T-helper 2 cell treated with Interferon-gamma antibody and Interleukin-4, amounts not matched to agents 5 μg/mL and 100 μg/mL, for 36 hours (primary cell): ENCODE data around the gene TGFBR1.

ENCODE experiments used
- DNase-seq: peaks from one replicate; pipeline ENCODE4 v3.0.0; 2021; ENCODE audit warnings: low spot score
- H3K27ac Mint-ChIP-seq: one replicate; pipeline ENCODE4 v1.8.0; 2021; ENCODE audit warnings: mild to moderate bottlenecking, mixed read lengths
- H3K27me3 Mint-ChIP-seq: one replicate; pipeline ENCODE4 v1.8.0; 2021; ENCODE audit warnings: low read depth, mixed read lengths
- H3K36me3 Mint-ChIP-seq: one replicate; pipeline ENCODE4 v1.8.0; 2021; ENCODE audit warnings: low read depth, mixed read lengths
- H3K4me1 Mint-ChIP-seq: one replicate; pipeline ENCODE4 v1.8.0; 2021; ENCODE audit warnings: low read depth, mixed read lengths
- H3K4me3 Mint-ChIP-seq: one replicate; pipeline ENCODE4 v1.8.0; 2022; ENCODE audit warnings: mild to moderate bottlenecking, moderate library complexity, mixed read lengths
- H3K9me3 Mint-ChIP-seq: one replicate; pipeline ENCODE4 v1.8.0; 2021; ENCODE audit warnings: mixed read lengths

TGFBR1 gene

DNA sequence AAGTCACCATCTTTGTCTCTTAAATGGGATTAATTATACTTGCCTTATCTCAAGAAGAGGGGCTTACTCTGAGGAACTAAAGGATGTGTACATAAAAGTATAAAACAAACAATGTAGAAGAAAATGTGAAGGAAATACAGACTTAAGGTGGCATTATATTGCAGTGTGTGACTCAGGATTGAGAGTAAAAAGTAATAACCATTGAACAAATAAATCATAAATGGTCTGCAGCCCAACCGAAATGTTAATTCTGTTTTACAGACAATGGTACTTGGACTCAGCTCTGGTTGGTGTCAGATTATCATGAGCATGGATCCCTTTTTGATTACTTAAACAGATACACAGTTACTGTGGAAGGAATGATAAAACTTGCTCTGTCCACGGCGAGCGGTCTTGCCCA, 37.4 kb downstream of the TGFBR1 start:
- Mint-ChIP-seq H3K9me3 (no peaks in the 10 kb centered on the region), H3K27me3 (no peaks in the 10 kb centered on the region), H3K36me3 (peaks cover 66% of the 10 kb centered on the region), H3K27ac (no peak overlapping the region), H3K4me1 (peaks cover 20% of the 10 kb centered on the region), H3K4me3 (no peak overlapping the region)
- DNase-seq, result no peak

DNA sequence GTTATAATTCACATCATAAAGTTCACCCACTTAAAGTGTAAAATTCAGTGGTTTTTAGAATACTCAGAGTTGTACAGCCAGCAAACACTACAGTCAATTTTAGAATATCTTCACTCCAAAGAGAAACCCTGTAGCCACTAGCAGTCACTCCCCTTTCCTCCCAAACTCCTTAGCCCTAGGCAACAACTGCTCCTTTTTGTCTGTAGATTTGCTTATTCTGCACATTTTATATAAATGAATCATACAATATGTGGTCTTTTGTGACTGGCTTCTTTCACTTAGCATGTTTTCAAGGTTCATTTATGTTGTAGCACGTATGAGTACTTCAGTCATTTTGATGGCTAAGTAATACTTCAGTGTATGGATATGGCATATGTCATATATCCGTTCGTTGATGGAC, 38.7 kb downstream of the TGFBR1 start:
- DNase-seq, result no peak
- Mint-ChIP-seq H3K27ac (no peak overlapping the region), H3K36me3 (peaks cover 69% of the 10 kb centered on the region), H3K4me1 (peaks cover 16% of the 10 kb centered on the region), H3K9me3 (no peaks in the 10 kb centered on the region), H3K27me3 (no peaks in the 10 kb centered on the region), H3K4me3 (no peak overlapping the region)

DNA sequence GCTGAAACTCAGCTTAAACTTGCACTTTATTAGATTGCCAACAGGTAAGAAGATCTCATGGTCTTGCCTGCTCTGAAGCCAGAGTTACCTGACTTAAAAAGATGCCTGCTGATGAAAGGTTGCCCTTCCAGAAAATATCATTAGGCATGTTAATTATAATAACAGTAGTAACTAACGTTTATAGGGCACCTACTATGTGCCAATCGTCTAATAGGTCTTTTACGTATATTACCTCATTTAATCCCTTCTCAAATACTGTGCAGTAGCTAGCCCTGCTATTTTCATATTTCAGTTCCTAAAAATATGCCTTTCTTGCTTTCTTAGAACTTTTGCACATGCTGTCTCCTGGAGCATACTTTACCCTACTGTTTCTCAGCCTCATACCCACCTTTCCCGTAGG, 40.1 kb downstream of the TGFBR1 start:
- H3K27me3 Mint-ChIP-seq, result no peaks in the 10 kb centered on the region
- H3K4me3 Mint-ChIP-seq, result no peak overlapping the region
- H3K27ac Mint-ChIP-seq, result no peak overlapping the region
- DNase-seq, result no peak
- peaks cover 70% of the 10 kb centered on the region for H3K36me3 Mint-ChIP-seq
- peaks cover 18% of the 10 kb centered on the region for H3K4me1 Mint-ChIP-seq
- no peaks in the 10 kb centered on the region for H3K9me3 Mint-ChIP-seq

GRCh38 chr9:99146574-99146973, 41.7 kb downstream of the TGFBR1 start:
- Mint-ChIP-seq H3K27me3 (no peaks in the 10 kb centered on the region), H3K27ac (no peak overlapping the region), H3K4me1 (peaks cover 19% of the 10 kb centered on the region), H3K4me3 (no peak overlapping the region), H3K36me3 (peaks cover 68% of the 10 kb centered on the region), H3K9me3 (no peaks in the 10 kb centered on the region)
- no peak for DNase-seq

- H3K9me3 Mint-ChIP-seq, result no peaks in the 10 kb centered on the region
- peaks cover 19% of the 10 kb centered on the region for H3K4me1 Mint-ChIP-seq
- H3K36me3 Mint-ChIP-seq, result peaks cover 70% of the 10 kb centered on the region
- no peak for DNase-seq
- no peaks in the 10 kb centered on the region for H3K27me3 Mint-ChIP-seq
- H3K27ac Mint-ChIP-seq, result no peak overlapping the region
- no peak overlapping the region for H3K4me3 Mint-ChIP-seq
Measured at GRCh38 chr9:99147177-99147576, 42.3 kb downstream of the TGFBR1 start.

DNA sequence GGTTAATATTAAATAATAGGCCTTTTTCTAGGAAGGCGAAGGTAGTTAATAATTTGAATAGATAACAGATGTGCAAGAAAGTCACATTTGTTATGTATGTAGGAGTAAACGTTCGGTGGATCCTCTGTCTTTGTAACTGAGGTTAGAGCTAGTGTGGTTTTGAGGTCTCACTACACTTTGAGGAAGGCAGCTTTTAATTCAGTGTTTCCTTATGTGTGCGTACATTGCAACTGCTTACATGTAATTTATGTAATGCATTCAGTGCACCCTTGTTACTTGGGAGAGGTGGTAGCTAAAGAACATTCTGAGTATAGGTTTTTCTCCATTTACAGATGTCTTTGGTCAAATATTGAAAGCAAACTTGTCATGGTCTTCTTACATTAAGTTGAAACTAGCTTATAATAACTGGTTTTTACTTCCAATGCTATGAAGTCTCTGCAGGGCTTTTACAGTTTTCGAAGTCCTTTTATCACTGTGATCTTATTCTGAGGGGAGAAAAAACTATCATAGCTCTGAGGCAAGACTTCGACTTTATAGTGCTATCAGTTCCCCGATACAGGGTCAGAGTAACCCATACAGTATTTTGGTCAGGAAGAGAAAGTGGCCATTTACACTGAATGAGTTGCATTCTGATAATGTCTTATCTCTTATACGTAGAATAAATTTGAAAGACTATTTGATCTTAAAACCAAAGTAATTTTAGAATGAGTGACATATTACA, 45.7 kb downstream of the TGFBR1 start:
- no peak for DNase-seq
- peak overlapping the region; percentile 33 for H3K27ac Mint-ChIP-seq
- H3K9me3 Mint-ChIP-seq, result no peaks in the 10 kb centered on the region
- H3K4me1 Mint-ChIP-seq, result peaks cover 19% of the 10 kb centered on the region
- H3K27me3 Mint-ChIP-seq, result peaks cover 10% of the 10 kb centered on the region
- peak overlapping the region; percentile 10 for H3K4me3 Mint-ChIP-seq
- peaks cover 49% of the 10 kb centered on the region for H3K36me3 Mint-ChIP-seq

GRCh38 chr9:99154356-99154755, 49.4 kb downstream of the TGFBR1 start:
- no peak overlapping the region for H3K27ac Mint-ChIP-seq
- peaks cover 20% of the 10 kb centered on the region for H3K36me3 Mint-ChIP-seq
- peaks cover 11% of the 10 kb centered on the region for H3K4me1 Mint-ChIP-seq
- DNase-seq, result no peak
- no peak overlapping the region for H3K4me3 Mint-ChIP-seq
- no peaks in the 10 kb centered on the region for H3K9me3 Mint-ChIP-seq
- H3K27me3 Mint-ChIP-seq, result peaks cover 30% of the 10 kb centered on the region

DNA sequence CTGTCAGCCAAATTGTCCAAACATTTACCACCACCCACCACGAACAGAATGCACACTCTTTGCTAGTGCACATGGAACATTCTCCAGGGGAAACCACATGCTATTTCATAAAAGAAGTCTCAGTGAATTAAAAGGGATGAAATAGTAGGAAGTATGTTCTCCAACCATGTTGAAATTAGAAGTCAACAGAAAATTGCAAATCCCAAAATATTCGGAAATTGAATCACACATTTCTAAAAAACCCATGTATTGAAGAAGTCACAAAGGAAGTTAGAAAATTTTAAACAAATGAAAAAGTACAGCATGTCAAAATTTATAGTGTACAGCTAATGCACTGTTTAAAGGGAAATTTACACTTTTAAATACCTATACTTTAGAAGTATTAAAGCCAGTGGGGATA, 50.8 kb downstream of the TGFBR1 start:
- Mint-ChIP-seq H3K36me3 (peaks cover 13% of the 10 kb centered on the region), H3K4me3 (no peak overlapping the region), H3K9me3 (no peaks in the 10 kb centered on the region), H3K4me1 (peaks cover 4% of the 10 kb centered on the region), H3K27me3 (peaks cover 41% of the 10 kb centered on the region), H3K27ac (no peak overlapping the region)
- no peak for DNase-seq

DNA sequence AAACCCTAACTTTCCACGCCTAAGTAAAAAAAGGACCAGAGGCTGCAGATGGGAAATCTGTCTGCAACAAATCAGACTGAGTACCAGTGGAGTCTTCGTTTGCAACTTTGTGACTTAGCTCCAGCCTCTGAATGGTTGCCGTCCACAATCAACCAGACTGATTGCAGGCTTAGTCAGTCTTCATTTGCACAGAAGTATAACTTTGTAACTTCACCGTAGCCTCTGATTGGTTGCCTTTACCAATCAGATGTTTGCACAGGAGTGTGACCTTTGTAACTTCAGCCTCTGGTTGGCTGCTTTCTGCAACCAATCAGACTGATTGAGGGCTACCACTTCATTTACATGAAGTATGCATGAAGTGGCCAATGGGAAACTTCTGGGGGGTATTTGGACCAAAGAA, 53.7 kb downstream of the TGFBR1 start:
- H3K4me3 Mint-ChIP-seq, result no peak overlapping the region
- H3K9me3 Mint-ChIP-seq, result no peaks in the 10 kb centered on the region
- no peaks in the 10 kb centered on the region for H3K36me3 Mint-ChIP-seq
- no peak overlapping the region for H3K27ac Mint-ChIP-seq
- no peak for DNase-seq
- H3K27me3 Mint-ChIP-seq, result peaks cover 46% of the 10 kb centered on the region
- peaks cover 6% of the 10 kb centered on the region for H3K4me1 Mint-ChIP-seq

DNA sequence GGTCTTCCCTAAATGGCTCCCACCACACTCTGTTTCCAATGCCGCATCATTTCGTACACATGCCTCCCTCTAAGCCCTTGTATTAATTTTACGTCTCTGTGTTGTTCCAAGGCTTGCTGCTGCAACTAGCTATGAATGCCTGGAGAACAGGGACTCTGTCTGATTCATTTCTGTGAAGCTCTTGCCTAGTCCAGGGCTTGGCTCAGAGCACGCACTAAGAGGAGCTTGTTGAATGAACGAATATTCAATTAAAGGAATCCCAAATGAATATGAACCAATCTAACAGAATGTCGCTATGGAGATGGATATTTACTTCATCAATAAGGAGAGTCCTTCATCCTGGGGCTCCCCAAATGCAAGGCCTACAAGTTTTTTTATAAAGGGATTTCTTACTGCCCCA, 55.3 kb downstream of the TGFBR1 start:
- Mint-ChIP-seq H3K36me3 (no peaks in the 10 kb centered on the region), H3K27ac (no peak overlapping the region), H3K4me3 (no peak overlapping the region), H3K9me3 (no peaks in the 10 kb centered on the region), H3K27me3 (peaks cover 42% of the 10 kb centered on the region), H3K4me1 (peaks cover 8% of the 10 kb centered on the region)
- no peak for DNase-seq

DNA sequence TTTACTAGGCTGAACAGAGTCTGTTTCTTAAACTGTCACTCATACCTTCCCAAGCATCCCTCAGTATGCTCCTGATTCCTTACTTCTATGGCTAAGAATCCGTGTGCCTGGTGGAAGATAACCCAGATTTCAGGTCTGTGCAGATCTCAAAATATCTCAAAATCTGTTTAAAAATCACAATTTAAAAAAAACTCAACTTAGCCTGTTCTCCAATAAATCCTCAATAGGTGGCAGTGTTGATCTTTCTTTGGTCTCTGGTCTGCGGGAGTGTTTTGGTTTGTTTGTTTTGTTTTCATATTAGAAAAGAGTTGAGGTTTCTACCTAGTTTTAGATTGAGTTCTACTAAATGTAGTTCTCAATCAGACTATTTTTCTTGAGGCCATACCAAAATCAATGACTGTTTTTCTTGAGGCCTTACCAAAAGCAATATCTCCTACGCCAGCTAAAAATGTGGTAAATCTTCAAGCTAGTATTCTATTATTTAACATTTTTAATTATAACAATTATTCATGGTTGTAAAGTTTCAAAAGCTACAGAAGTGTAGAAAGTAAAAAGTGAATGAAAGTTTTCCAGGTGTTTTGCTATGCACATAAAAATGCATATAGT, 57.9 kb downstream of the TGFBR1 start:
- H3K4me1 Mint-ChIP-seq, result peaks cover 22% of the 10 kb centered on the region
- no peak overlapping the region for H3K27ac Mint-ChIP-seq
- H3K27me3 Mint-ChIP-seq, result peaks cover 25% of the 10 kb centered on the region
- no peak overlapping the region for H3K4me3 Mint-ChIP-seq
- H3K36me3 Mint-ChIP-seq, result no peaks in the 10 kb centered on the region
- DNase-seq, result no peak
- no peaks in the 10 kb centered on the region for H3K9me3 Mint-ChIP-seq

- DNase-seq, result no peak
- peaks cover 2% of the 10 kb centered on the region for H3K27me3 Mint-ChIP-seq
- H3K9me3 Mint-ChIP-seq, result no peaks in the 10 kb centered on the region
- no peak overlapping the region for H3K4me3 Mint-ChIP-seq
- no peaks in the 10 kb centered on the region for H3K36me3 Mint-ChIP-seq
- H3K27ac Mint-ChIP-seq, result no peak overlapping the region
- peaks cover 28% of the 10 kb centered on the region for H3K4me1 Mint-ChIP-seq
Measured at GRCh38 chr9:99166149-99166548, 61.2 kb downstream of the TGFBR1 start.

GRCh38 chr9:99167119-99167518, 62.2 kb downstream of the TGFBR1 start:
- DNase-seq, result no peak
- Mint-ChIP-seq H3K4me1 (peaks cover 28% of the 10 kb centered on the region), H3K36me3 (no peaks in the 10 kb centered on the region), H3K9me3 (no peaks in the 10 kb centered on the region), H3K4me3 (no peak overlapping the region), H3K27me3 (peaks cover 3% of the 10 kb centered on the region), H3K27ac (no peak overlapping the region)

GRCh38 chr9:99167694-99168093, 62.8 kb downstream of the TGFBR1 start:
- H3K4me1 Mint-ChIP-seq, result peaks cover 25% of the 10 kb centered on the region
- H3K4me3 Mint-ChIP-seq, result no peak overlapping the region
- H3K27me3 Mint-ChIP-seq, result peaks cover 3% of the 10 kb centered on the region
- no peak for DNase-seq
- no peaks in the 10 kb centered on the region for H3K36me3 Mint-ChIP-seq
- H3K9me3 Mint-ChIP-seq, result no peaks in the 10 kb centered on the region
- H3K27ac Mint-ChIP-seq, result no peak overlapping the region

GRCh38 chr9:99169086-99169485, 64.2 kb downstream of the TGFBR1 start:
- Mint-ChIP-seq H3K36me3 (no peaks in the 10 kb centered on the region), H3K9me3 (no peaks in the 10 kb centered on the region), H3K4me1 (peaks cover 22% of the 10 kb centered on the region), H3K4me3 (no peak overlapping the region), H3K27me3 (peaks cover 6% of the 10 kb centered on the region), H3K27ac (no peak overlapping the region)
- no peak for DNase-seq
